Kidney (tissue), 14 donors: ENCODE data around the gene ROBO3. TPM values are rescaled to one million over a fixed set of nuclear protein-coding genes. Genes with fewer than 3 reads are reported as not detected.

Experiments
- DNase-seq, 5 donors: peaks; one replicate each; pipeline ENCODE4 v3.0.0-alpha.2; 2013 to 2020
- FAIRE-seq: peaks from 2 replicates; lab custom pipeline; 2012; peaks lifted over from hg19 to GRCh38; lab: Jason Lieb, UNC
- H3K27ac ChIP-seq, 2 donors: one replicate each; pipeline ENCODE4 v1.7.0; 2013; ENCODE audit warnings: low read depth in 2 of 2, low read length in 2 of 2, inconsistent platforms in 1 of 2
- H3K27me3 ChIP-seq: one replicate; pipeline ENCODE4 v1.7.1; 2013; ENCODE audit warnings: low read length, inconsistent platforms; ENCODE audit not compliant: control insufficient read depth, insufficient read depth
- H3K36me3 ChIP-seq, 3 donors: one replicate each; pipeline versions ENCODE4 v1.7.0 to v1.7.1; 2013; ENCODE audit warnings: low read length in 3 of 3, control low read depth in 1 of 3, inconsistent platforms in 1 of 3; ENCODE audit not compliant: insufficient read depth in 3 of 3, control insufficient read depth in 2 of 3
- H3K4me1 ChIP-seq, 3 donors: one replicate each; pipeline versions ENCODE4 v1.7.0 to v1.7.1; 2013; ENCODE audit warnings: low read length in 3 of 3, inconsistent platforms in 1 of 3, low read depth in 1 of 3; ENCODE audit not compliant: control insufficient read depth in 2 of 3, insufficient read depth in 2 of 3
- H3K4me3 ChIP-seq, 3 donors: one replicate each; pipeline versions ENCODE4 v1.7.0 to v1.8.1; 2013; ENCODE audit warnings: low read length in 3 of 3, control low read depth in 1 of 3, inconsistent platforms in 1 of 3
- H3K9ac ChIP-seq, 3 donors: one replicate each; pipeline versions ENCODE4 v1.7.0 to v1.7.1; 2013; ENCODE audit warnings: low read length in 3 of 3, control low read depth in 1 of 3, inconsistent platforms in 1 of 3
- H3K9me3 ChIP-seq, 3 donors: one replicate each; pipeline versions ENCODE4 v1.7.0 to v1.7.1; 2013; ENCODE audit warnings: low read length in 3 of 3, control low read depth in 1 of 3, inconsistent platforms in 1 of 3; ENCODE audit not compliant: control insufficient read depth in 2 of 3, insufficient read depth in 1 of 3
- CTCF ChIP-seq: IDR thresholded peaks from 3 replicates; pipeline ENCODE4 v1.5.1; 2012; ENCODE audit warnings: mild to moderate bottlenecking, moderate library complexity, borderline replicate concordance; ENCODE audit not compliant: insufficient read depth; ENCODE audit errors: extremely low read depth
- intact Hi-C: fragments of 100-400 bp; cut with DNase I; formaldehyde crosslinking; loops from one replicate; pipeline ENCODE4 v1.11.1; 2022
- polyA plus RNA-seq: library from polyadenylated mRNA; stranded (reverse); fragments of 350-450 nt; fragmentation: Illumina TruSeq; extraction: RNeasy Lipid Tissue Mini Kit (QIAGEN cat#74804); gene quantifications from one replicate; pipeline ENCODE4 v1.2.3, GENCODE V29; 2014; ENCODE audit warnings: low read depth, low replicate concordance; ENCODE audit not compliant: insufficient read depth
- total RNA-seq: library from RNA; stranded (reverse); fragmentation: NEBNext Ultra II Directional; extraction: Animal tissue kit (Norgen Biotek cat#: 25700); gene quantifications from one replicate; pipeline ENCODE4 v1.2.1, GENCODE V29; 2021
- donor health status: control.
- donor health status: control.
- donor health status: control.
- donor health status: control.
- donor health status: control.
- donor health status: DM: yes; HTN: yes; CAD: no.
- donor health status: Normal renal cell carcinoma (clear cell type).

The ROBO3 gene
- total and polyA plus RNA-seq, 2 donors from 2014 or later: 8.7 to 12.3 TPM

- Histone ChIP-seq H3K27me3 (no peaks in the 10 kb centered on the region), H3K27ac (no peak overlapping the region), H3K36me3 (no peaks in the 10 kb centered on the region), H3K9ac (no peak overlapping the region), H3K9me3 (no peaks in the 10 kb centered on the region), H3K4me1 (peaks cover 0 to 25% (median 3%) of the 10 kb centered on the region in 3 donors), H3K4me3 (no peak overlapping the region)
- no peak for TF ChIP-seq CTCF
- intact Hi-C loops: no loop called here
- FAIRE-seq (no peak), DNase-seq (peak in 1 of 5 donors; percentile 21)
Measured at GRCh38 chr11:124892750-124893454, 27.7 kb downstream of the ROBO3 start.

GRCh38 chr11:124893781-124894401, 28.7 kb downstream of the ROBO3 start:
- FAIRE-seq (no peak), DNase-seq (no peak)
- intact Hi-C loops: no loop called here
- H3K9ac ChIP-seq: no peak overlapping the region
- H3K9me3 ChIP-seq: no peaks in the 10 kb centered on the region
- H3K27me3 ChIP-seq: no peaks in the 10 kb centered on the region
- H3K4me1 ChIP-seq: peaks cover 0 to 28% (median 3%) of the 10 kb centered on the region in 3 donors
- H3K4me3 ChIP-seq: peak overlapping the region in 1 of 3 donors; percentile 13
- TF ChIP-seq CTCF: no peak
- no peak overlapping the region for H3K27ac ChIP-seq
- no peaks in the 10 kb centered on the region for H3K36me3 ChIP-seq

- Histone ChIP-seq H3K4me3 (peak overlapping the region in 1 of 3 donors; percentile 63), H3K27ac (peak overlapping the region; percentile 1 to 22), H3K9ac (no peak overlapping the region), H3K9me3 (no peaks in the 10 kb centered on the region), H3K36me3 (no peaks in the 10 kb centered on the region), H3K4me1 (peaks cover 0 to 22% (median 3%) of the 10 kb centered on the region in 3 donors), H3K27me3 (no peaks in the 10 kb centered on the region)
- DNase-seq (no peak), FAIRE-seq (no peak)
- no peak for TF ChIP-seq CTCF
- intact Hi-C loops: no loop called here
Measured at GRCh38 chr11:124894606-124895430, 29.6 kb downstream of the ROBO3 start.
